ENCODE results near the gene OR11H6.

The OR11H6 gene

GRCh38 chr14:20274062-20274461 is 50.6 kb downstream of the OR11H6 start:
- DNase-seq = no peak
